GM18870 (cell line): ENCODE results near the gene LIMA1.
"Not testable (repeated sequence)": the region's sequence is repeated elsewhere in the genome, so short reads cannot be mapped to it uniquely, and the experiment has no call there.

Experiments used
- ATAC-seq: cut with Tn5 transposase; IDR thresholded peaks from one replicate; pipeline ENCODE4 v1.9.1; 2021; ENCODE audit warnings: moderate library complexity; ENCODE audit not compliant: unreplicated experiment

Gene LIMA1

DNA sequence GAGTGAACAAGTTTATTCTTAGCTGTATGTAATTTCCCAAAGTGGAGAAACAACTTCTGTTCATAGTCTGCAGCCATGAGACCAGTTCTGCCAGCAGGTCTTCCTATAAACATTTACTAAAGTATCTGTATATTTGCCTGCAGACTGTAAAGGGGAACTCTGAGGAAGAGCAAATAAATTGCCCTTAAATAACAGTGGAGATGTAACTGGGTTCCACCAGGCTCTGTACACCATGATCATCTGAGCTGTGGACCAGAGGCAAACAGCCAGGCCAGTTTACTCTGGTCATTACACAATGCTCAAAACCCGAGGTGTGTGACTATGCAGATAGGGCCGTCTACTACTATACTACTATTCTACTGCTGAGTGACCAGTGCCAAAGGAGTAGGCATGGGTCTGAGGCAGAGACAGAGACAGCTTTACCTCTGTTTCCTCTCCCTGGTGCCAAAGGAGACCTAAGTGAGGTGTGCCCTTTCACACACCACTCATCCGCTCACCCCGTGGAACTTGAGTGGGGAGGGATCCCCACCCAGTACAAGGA, 95.0 kb downstream of the LIMA1 start:
- ATAC-seq, result no peak

DNA sequence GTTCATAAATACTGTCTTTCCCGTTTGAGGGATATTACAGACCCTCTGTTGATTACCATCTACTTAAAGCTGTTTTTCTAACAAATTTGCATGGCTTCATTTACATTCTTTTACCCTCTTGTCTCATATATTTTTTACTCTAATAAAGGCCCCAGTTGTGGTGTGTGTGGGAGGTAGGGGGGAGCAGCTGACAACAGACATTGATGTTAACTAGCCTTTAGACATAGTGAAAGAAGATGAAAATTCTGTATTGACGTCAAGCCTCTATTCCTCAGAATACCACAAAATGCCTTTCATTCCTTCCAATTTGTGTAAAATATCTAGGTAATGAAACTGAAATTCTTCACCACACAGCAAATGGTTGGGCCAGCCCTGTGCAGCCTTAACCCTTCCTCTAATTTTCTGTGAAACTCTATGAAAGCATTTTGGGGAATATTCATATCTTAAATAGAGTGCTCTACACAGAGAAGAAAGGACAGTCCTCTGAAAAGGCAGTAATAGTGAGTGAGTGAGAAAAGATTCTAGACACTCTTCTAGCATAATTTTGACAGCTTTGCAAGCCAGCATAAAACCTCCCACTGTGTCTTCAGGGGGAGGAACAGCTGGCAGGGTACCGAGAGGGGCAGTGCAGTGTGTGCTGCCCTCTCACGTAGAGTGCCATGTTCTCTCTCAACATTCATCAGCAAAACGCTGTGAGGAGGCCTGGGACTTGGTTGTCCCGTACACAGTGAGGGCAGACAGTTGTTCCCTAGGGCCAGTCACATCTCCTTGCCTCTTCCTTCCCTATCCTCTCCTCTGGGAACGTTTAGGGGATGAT, 96.0 kb downstream of the LIMA1 start:
- ATAC-seq, result peak; percentile 54

DNA sequence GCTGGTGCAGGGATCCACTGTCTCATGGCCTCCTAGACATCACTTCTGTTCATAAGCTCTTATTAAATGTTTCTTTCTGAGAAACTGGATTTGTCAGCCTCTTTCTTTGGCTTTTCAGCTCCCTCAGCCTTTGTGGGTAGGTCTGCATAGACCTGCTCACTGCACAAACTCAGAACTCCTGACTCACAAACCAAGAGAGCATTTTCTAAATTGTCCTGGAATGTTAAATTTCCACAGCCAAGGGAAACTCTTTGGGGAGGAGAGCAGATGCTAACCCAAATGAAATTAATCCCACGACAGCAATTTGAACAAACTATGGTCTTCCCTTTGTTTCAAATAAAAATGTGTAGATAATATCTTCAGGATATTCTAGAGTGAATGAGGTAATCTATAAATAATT, 96.6 kb downstream of the LIMA1 start:
- no peak for ATAC-seq

DNA sequence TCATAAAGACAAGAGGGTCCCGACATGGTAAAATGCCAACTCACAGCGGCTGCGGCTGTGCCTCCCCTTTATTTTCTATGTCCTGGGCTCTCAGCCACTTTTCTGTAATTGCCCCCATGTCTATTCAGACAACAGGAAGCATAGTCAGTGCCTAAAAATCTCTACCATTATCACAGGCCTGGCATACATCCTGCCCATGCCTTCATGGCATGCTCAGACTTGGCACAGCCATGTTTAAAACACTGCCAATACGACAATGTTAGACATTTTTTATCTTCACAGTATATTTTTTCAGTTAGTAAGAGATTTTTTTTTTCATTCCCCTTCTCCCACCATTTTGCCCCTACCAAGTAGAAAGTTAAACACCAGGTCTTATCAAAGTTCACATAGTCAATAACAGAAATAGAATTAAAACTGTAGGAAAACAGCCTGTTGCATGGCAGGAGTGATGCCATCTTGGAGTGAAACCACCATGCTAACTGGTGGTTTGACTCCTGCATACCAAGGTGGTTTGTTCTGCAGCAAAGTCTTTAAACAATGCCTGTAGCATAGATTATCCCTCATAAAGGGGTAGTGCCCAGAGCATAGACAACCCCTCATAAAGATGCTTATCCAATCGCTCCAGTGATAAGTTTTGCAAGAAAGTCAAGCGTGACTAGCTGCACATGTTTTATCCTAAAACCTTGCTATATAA, 97.2 kb downstream of the LIMA1 start:
- no peak for ATAC-seq

DNA sequence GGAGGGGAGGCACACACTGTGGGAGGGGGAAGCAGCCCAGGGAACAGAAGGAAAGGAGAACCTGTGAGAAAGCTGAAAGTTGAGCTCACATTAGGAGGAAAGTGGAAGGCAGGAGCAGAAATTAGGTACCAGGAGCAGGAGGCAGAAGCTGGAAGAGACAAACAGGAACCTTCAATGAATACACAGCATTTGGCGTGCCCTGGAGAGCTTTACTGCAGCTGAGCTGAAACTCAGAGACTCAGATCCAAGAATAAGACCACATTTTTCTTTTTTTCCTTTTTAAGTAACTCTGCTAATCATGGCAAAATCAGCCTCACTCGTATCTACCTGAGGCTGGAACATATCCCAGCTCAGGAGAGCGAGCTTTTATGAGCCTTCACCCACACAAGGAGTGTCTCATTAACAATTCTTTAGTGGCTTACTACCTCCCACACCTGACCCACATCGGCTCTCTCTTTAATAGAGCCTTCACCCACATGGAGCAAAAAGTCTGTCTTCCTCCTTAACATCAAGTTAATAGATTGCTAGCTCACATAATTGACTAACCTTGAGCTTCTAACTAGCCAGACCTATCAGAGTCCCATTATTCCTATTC, 97.9 kb downstream of the LIMA1 start:
- no peak for ATAC-seq

DNA sequence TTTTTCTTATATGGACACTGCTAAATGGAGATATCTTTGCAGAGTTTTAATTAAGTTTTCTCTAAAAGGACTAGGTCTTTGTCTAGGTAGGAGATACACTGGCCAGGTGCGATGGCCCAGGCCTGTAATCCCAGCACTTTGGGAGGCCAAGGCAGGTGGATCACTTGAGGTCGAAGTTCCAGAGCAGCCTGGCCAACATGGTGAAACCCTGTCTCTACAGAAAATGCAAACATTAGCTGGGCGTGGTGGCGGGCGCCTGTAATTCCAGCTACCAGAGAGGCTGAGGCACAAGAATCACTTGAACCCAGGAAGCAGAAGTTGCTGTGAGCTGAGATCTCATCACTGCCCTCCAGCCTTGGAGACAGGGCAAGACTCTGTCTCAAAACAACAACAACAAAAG, 99.1 kb downstream of the LIMA1 start:
- ATAC-seq, result no peak

DNA sequence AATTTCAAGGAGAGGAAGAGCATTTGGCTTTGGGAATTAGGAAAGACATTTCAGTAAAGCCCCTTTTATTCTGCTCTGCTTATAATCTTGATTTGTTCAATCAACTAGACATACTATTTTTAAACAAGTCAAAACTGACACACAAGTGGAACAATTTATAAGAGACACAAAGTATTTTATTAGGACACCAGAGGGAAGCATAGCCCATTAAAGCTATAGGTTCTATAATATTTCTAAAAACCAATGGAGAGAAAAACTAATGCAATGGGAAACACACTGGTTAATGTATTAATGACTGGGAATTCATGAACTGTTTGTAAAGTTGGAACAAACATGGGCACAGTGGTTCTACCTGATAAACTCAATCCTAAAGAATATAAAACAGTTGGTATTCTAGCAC, 100.9 kb downstream of the LIMA1 start:
- no peak for ATAC-seq

DNA sequence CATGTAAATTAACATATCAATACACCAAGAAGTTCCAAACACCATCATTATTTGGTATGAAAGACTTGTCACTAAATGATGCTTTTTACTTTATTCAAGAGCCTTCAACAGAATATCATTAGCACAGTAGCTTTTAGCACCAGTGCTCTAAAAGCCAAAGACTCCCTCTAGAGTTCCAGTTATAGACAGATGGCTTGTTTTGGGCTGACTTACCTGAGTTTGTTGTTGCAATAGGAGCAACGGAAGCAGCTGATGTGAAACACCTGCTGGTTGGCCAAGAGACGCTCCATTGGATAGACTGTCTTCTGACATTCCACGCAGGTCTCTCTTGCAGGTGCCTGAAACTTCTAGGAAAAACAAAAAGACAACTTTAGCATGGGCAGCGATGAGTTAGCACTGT, 101.6 kb downstream of the LIMA1 start:
- ATAC-seq, result no peak

DNA sequence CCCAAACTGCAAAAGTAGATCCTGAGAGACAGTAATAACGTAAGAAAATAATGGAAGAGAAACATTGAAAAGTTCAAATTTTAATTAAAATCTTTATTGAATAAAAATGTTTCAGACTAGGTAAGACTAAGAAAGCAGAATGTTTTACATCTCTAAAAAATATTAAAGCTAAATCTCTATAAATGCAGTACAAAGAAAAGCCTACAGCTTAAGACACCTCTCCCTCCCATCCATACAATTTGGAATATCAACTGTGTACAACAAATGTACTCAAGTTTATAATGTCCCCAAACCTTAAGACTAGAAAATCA, 107.6 kb downstream of the LIMA1 start:
- no peak for ATAC-seq

DNA sequence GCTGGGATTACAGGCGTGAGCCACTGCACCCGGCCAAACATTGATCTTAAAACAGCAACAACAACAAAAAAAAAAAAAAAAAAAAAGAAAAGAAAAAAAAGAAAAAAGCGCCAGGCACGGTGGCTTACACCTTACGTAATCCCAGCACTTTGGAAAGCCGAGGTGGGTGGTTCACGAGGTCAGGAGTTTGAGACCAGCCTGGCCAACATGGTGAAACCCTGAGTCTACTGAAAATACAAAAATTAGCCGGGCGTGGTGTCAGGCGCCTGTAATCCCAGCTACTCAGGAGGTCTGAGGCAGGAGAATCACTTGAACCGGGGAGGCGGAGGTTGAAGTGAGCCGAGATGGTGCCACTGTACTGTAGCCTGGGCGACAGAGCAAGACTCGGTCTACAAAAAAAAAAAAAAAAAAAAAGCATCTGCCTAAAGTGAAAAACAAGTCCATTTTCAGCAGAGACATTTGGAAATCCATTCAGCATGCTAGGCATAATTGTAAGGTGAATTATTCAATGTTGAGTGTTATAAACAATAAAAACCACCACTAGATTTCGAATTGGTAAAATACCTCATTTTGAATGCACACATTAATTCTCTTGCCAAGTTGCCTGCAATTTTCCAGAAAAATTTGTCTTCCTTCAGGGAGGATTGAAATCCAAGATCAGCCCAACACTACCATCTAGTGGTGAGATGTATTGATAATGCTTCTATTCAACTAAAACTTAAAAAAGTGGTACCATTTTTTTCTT, 108.2 kb downstream of the LIMA1 start:
- ATAC-seq, result no peak

DNA sequence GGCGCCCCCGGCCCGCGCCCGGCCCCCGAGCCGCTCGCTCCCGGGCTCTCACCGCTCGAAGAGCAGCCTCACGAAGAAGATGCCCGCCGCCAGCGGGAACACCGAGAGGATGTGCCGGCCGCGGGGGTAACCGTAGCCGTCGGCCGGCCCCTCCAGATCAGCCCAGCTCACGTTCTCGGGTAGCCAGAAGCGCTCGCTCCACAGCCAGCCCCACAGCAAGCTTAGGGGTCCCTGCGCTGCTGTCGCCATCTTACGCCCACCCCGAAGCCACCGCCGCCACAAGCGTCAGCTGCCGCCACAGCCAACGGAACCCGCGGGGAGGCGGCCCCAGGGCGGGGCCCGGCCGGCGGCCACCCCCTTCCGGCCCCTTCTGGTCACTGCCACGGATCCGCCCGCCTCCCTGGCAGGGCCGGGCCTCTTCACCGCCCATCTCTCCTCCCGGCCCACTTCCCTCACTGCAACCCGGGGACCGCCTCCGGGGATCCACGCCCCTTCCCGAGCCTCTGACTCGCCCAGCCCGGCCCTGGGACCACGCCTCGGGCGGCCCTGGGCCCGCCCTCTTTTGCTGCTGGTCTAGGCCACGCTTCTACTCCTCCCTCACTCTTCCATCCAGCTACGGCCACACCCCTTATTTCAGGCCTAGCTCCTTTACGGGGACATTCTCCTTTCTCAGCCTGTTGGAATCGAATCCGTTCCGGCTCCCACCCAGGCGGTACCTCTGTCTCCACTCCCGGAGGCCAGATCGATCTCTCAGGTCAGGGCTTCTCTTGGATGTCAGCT, 116.1 kb downstream of the LIMA1 start, which contains the start of gene CERS5:
TSS of gene CERS5 (minus strand) at position 321 of the 780 bp plus-strand sequence. CDS start at position 249, 72 bp downstream.
- peak; percentile 94 for ATAC-seq

DNA sequence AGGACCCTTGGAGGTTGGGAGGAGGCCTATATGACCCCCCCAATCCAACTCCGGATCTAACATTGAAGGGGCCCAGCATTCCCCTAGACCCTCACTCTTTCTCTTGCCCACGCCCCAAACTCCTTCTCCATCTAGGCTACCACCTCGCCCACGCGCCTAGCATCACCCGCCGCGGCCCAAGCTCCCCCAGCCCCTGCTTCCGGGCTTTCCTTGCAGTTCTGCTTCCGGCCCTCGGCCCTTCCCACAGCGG, 116.6 kb downstream of the LIMA1 start:
- no peak for ATAC-seq

DNA sequence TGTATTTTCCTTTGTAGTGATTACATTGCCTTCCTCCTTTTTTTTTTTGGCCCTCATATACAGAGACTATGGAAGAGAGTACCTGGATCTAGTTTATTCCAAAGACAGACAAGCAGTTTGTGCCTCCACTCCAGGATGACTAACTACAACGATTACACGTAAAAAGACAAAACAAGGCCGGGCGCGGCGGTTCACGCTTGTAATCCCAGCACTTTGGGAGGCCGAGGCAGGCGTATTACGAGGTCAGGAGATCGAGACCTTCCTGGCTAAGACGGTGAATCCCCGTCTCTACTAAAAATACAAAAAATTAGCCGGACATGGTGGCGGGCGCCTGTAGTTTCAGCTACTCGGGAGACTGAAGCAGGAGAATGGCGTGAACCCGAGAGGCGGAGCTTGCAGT, 118.4 kb downstream of the LIMA1 start:
- ATAC-seq, result no peak

DNA sequence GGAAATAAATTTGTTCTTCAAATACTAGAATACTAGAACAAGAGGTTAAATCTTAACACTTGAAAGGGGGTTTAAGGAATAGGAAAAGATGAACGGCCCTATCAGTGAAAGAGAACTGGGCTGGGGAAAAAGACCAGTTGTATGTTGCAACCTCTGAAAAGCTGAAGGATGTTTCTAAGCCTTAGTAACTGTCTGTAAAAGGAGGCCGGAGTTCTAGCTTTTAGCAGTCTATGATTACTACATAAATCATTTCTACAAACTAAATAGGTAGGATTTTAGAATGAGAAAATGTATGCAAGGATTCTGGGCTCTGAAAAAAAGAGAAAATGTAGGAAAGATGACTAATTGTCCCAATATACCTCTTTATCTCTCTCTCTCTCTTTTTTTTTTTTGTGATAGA, 121.1 kb downstream of the LIMA1 start:
- no peak for ATAC-seq

DNA sequence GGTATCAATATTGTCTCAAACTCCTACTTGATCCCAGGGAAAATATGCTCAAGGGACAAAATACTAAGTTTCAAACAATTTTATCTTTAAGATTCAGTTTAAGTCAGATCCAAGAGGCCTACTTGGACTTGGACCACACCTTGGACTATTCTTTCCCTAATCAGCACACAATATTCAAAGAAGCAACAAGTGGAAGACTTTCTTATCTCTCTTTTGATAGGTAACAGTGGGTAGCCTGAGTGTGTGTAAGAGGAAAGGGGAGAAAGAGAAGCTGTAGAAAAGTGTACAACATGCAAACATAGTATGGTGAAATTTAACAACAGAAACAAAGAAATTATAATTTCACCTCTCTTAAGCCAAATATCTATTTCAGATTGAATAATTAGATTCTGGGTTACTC, 122.7 kb downstream of the LIMA1 start:
- ATAC-seq, result no peak

DNA sequence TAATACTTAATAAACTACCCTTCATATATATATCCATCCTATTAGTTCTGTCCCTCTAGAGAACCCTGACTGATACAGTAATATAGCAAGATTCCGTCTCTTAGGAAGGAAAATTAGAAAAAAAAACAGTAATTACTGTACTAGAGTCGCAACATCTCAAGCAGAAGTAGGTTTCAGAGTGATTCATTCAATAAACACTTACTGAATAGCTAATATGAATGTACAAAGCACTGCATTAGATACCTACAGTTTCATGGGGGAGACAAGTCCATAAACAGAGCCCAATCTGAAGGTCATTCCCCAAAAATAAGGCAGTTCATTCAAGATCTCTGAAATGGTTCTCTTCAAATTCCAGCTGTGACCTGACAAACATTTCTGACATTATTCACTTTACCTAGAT, 126.1 kb downstream of the LIMA1 start:
- ATAC-seq, result no peak

DNA sequence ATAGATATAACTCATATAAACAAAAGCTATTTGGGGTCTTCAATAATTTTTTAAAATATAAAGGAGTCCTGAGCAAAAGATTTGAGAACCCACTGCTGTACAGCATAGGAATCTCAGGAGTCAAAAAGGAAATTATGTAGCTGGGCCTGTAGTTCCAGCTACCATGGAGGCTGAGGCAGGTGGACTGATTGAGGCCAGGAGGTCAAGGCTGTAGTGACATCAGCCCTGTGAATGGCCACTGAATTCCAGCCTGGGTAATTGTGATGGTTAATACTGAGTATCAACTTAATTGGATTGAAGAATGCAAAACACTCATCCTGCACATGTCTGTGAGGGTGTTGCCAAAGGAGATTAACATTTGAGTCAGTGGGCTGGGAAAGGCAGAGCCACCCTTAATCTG, 126.7 kb downstream of the LIMA1 start:
- no peak for ATAC-seq

DNA sequence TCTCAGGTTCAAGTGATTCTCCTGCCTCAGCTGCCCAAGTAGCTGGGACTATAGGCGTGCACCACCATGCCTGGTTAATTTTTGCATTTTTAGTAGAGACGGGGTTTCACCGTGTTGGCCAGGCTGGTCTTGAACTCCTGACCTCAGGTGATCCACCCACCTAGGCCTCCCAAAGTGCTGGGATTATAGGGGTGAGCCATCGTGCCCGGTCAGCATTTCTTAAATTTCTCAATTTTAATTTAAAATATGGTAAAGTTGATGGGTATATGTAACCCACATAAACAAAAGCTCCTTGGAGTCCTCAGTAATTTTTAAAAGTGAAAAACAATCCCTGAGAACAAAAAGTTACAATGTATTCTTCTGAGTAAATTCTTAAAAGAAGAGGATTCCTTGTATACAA, 128.4 kb downstream of the LIMA1 start:
- not testable (repeated sequence) for ATAC-seq

DNA sequence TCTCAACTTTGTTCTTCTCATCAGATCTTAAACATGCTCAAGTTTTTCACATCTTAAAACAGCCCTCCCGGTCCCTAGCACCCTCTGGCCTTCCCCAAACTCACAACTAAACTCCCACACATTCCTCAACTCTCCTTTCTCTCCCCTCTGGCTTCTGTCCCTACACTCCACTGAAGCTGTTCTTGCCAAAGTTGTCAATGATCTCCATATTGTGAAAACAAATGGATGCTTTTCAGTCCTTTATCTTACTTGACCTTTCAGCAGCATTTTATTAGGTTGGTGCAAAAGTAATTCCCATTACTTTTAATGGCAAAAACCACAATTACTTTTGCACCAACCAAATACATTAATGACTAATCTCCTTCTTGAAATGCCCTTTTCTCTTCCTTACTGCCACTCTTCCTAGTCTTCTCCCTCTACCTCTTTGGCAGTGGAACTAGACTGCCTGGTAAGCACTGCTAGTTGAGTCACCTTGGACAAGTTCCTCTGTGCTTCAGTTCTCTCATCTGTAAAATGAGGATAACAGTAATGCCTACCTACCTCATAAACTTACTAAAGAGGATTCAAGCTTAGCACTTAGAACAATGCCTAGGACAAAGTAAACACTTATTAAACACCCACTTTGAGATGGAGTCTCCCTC, 132.2 kb downstream of the LIMA1 start:
- no peak for ATAC-seq

DNA sequence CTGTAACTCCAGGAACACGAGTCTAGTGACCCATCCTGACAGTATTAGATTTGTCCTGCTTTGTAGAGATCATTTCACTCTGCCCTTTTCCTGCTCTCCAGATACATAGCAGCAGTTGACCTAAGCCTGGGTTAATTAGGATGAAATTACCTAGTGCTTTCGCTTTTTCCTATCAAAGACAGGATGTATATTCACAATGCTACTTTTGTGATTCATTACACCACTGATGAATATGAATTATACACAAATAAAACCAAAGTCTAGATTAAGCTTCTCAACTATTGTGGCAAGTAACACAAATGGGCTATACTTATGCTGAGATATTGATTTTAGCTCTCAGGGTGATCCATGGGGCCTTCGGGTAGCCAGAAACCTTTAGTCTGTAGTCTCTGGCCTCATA, 134.0 kb downstream of the LIMA1 start:
- no peak for ATAC-seq
